DOHH2 (cell line): ENCODE results near the gene RNF224.

ENCODE experiments used
- H3F3A ChIP-seq: fragments of 200-600 bp; sonication (generic), shearing (Covaris generic); 2 replicates; pipeline ENCODE4 v1.6.0; 2016; ENCODE audit warnings: antibody characterized with exemption, mild to moderate bottlenecking; ENCODE audit not compliant: control insufficient read depth, insufficient read depth
- H3K27ac ChIP-seq: fragments of 200-600 bp; sonication (generic); 2 replicates; pipeline ENCODE4 v1.5.1; 2014; ENCODE audit warnings: low read depth, mild to moderate bottlenecking, low read length, moderate library complexity
- H3K27me3 ChIP-seq: fragments of 200-600 bp; sonication (generic); 2 replicates; pipeline ENCODE4 v1.6.1; 2014; ENCODE audit warnings: mild to moderate bottlenecking, low read length, mixed read lengths; ENCODE audit not compliant: control insufficient read depth
- H3K36me3 ChIP-seq: fragments of 200-600 bp; sonication (generic); 2 replicates; pipeline ENCODE4 v1.6.1; 2014; ENCODE audit warnings: mild to moderate bottlenecking, low read length, moderate library complexity, mixed read lengths; ENCODE audit not compliant: control insufficient read depth
- H3K4me1 ChIP-seq: fragments of 200-600 bp; sonication (generic); 2 replicates; pipeline ENCODE4 v1.6.1; 2014; ENCODE audit warnings: mild to moderate bottlenecking, low read length, mixed read lengths; ENCODE audit not compliant: control insufficient read depth
- H3K4me2 ChIP-seq: fragments of 200-600 bp; sonication (generic); 2 replicates; pipeline ENCODE4 v1.6.0; 2014; ENCODE audit warnings: mild to moderate bottlenecking, low read length, moderate library complexity
- H3K4me3 ChIP-seq: fragments of 200-600 bp; sonication (generic); 2 replicates; pipeline ENCODE4 v1.5.1; 2014; ENCODE audit warnings: mild to moderate bottlenecking, low read length, mixed read lengths
- H3K79me2 ChIP-seq: fragments of 200-600 bp; sonication (generic); 2 replicates; pipeline ENCODE4 v1.6.1; 2014; ENCODE audit warnings: mild to moderate bottlenecking, low read length, mixed read lengths; ENCODE audit not compliant: control insufficient read depth
- H3K9me2 ChIP-seq: fragments of 200-600 bp; sonication (generic); replicated peaks from 2 replicates; pipeline ENCODE4 v1.6.1; 2014; ENCODE audit warnings: mild to moderate bottlenecking, low read length, mixed read lengths; ENCODE audit not compliant: control insufficient read depth
- H3K9me3 ChIP-seq: fragments of 200-600 bp; sonication (generic); 2 replicates; pipeline ENCODE4 v1.6.1; 2014; ENCODE audit warnings: antibody characterized with exemption, low read length, mixed read lengths; ENCODE audit not compliant: control insufficient read depth, insufficient read depth
- H4K20me1 ChIP-seq: fragments of 200-600 bp; sonication (generic); 2 replicates; pipeline ENCODE4 v1.6.0; 2014; ENCODE audit warnings: low read depth, mild to moderate bottlenecking, antibody characterized with exemption, low read length, moderate library complexity; ENCODE audit not compliant: control insufficient read depth, insufficient read depth
- EZH2phosphoT487 ChIP-seq: fragments of 200-600 bp; sonication (generic); IDR thresholded peaks from 2 replicates; pipeline ENCODE4 v1.6.1; 2017; ENCODE audit warnings: borderline replicate concordance, mild to moderate bottlenecking, antibody characterized with exemption, low read length, moderate library complexity, mixed read lengths
- TF ChIP-seq, protein P1 (sequence below): fragments of 200-600 bp; sonication (generic); IDR thresholded peaks from one replicate; pipeline ENCODE4 v1.5.1; 2014; ENCODE audit warnings: antibody characterized with exemption, mild to moderate bottlenecking, low read depth, low read length; ENCODE audit not compliant: poor library complexity, severe bottlenecking

The RNF224 gene

GRCh38 chr9:137228968-137229896, 1.9 kb downstream of the RNF224 start:
- H3K4me2 ChIP-seq: no peak overlapping the region

DNA sequence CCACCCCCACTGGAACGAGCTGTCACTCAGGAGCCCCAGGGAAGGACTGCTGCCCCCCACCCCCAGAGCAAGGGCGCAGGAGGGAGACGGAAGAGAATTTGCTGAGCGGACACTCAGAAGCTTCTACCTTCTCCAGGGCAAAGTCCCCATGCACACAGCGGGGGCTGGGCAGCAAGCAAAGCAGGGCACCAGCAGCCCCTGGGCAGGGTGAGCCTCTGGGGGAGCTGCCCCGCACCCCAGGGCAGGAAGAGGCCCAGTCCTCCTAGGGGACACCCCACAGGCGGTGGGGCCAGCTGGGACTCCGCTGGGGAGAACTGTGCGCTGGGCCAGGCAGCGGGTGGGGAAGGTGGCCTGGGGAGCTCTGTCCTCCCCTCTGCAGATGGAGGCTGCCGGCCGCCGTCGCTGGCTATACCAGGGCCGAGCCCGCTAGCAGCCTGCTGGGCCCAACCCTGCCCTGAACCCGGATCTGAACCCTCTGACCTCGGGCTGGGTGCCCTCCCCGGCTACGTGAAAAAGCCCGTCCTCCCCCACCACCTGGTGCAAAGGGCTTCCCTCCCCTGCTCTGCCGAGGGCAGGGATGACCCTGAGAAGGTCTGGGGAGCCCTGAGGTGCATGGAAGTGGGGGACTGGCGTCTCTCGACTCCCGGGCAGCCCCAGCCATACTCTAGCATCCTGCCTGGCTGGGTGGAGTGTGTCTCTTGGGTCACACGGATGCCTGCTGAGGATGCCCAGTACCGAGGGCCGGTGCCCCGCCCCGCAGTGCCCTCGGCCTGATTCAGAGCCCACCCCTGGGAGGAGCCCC, 2.8 kb downstream of the RNF224 start:
- Histone ChIP-seq H3K9me2 (no peaks in the 10 kb centered on the region), H4K20me1 (no peaks in the 10 kb centered on the region), H3K36me3 (no peaks in the 10 kb centered on the region), H3K27ac (no peak overlapping the region), H3K79me2 (no peaks in the 10 kb centered on the region), H3F3A (no peaks in the 10 kb centered on the region), H3K4me2 (no peak overlapping the region), H3K9me3 (no peaks in the 10 kb centered on the region), H3K27me3 (peaks cover 13% of the 10 kb centered on the region), H3K4me1 (peaks cover 23% of the 10 kb centered on the region), H3K4me3 (no peak overlapping the region)
- TF ChIP-seq, protein P1, sequence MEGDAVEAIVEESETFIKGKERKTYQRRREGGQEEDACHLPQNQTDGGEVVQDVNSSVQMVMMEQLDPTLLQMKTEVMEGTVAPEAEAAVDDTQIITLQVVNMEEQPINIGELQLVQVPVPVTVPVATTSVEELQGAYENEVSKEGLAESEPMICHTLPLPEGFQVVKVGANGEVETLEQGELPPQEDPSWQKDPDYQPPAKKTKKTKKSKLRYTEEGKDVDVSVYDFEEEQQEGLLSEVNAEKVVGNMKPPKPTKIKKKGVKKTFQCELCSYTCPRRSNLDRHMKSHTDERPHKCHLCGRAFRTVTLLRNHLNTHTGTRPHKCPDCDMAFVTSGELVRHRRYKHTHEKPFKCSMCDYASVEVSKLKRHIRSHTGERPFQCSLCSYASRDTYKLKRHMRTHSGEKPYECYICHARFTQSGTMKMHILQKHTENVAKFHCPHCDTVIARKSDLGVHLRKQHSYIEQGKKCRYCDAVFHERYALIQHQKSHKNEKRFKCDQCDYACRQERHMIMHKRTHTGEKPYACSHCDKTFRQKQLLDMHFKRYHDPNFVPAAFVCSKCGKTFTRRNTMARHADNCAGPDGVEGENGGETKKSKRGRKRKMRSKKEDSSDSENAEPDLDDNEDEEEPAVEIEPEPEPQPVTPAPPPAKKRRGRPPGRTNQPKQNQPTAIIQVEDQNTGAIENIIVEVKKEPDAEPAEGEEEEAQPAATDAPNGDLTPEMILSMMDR: no peak
- no peak for TF ChIP-seq EZH2phosphoT487

More at GRCh38 chr9:137228968-137229896, 1.9 kb downstream of the RNF224 start:
- H3F3A ChIP-seq: peaks cover 2% of the 10 kb centered on the region
- no peak overlapping the region for H3K27ac ChIP-seq
- H3K4me3 ChIP-seq: no peak overlapping the region
- H3K4me1 ChIP-seq: peaks cover 23% of the 10 kb centered on the region
- no peaks in the 10 kb centered on the region for H3K36me3 ChIP-seq
- no peaks in the 10 kb centered on the region for H3K9me3 ChIP-seq
- H3K9me2 ChIP-seq: no peaks in the 10 kb centered on the region
- no peaks in the 10 kb centered on the region for H3K79me2 ChIP-seq
- peaks cover 13% of the 10 kb centered on the region for H3K27me3 ChIP-seq
- no peaks in the 10 kb centered on the region for H4K20me1 ChIP-seq
- TF ChIP-seq, protein P1: no peak

GRCh38 chr9:137230705-137231371, 3.5 kb downstream of the RNF224 start, which contains the start of gene SLC34A3:
Gene SLC34A3 (plus strand): TSS chr9:137230901. CDS start chr9:137231703, 802 bp downstream.
- Histone ChIP-seq H4K20me1 (no peaks in the 10 kb centered on the region), H3K9me3 (no peaks in the 10 kb centered on the region), H3K27ac (no peak within 1 kb of the TSS), H3K4me1 (peaks cover 26% of the 10 kb centered on the region), H3K4me3 (no peak within 1 kb of the TSS), H3K27me3 (peaks cover 13% of the 10 kb centered on the region), H3K79me2 (no peaks in the 10 kb centered on the region), H3K4me2 (no peak within 1 kb of the TSS), H3K9me2 (no peaks in the 10 kb centered on the region), H3K36me3 (no peaks in the 10 kb centered on the region), H3F3A (no peaks in the 10 kb centered on the region)
- TF ChIP-seq, protein P1: no peak
- no peak for TF ChIP-seq EZH2phosphoT487
